Measurements from ENCODE around the gene MT1F. TPM values are rescaled to one million over a fixed set of nuclear protein-coding genes. Genes with fewer than 3 reads are reported as not detected.

Gene MT1F
- total and polyA plus RNA-seq, 9 of the 15 experiments (the other 6 are each of a cell fraction or from before 2014, with no cell fraction given), result 0.18 to 0.68 (median 0.29) TPM; not detected in 5

DNA sequence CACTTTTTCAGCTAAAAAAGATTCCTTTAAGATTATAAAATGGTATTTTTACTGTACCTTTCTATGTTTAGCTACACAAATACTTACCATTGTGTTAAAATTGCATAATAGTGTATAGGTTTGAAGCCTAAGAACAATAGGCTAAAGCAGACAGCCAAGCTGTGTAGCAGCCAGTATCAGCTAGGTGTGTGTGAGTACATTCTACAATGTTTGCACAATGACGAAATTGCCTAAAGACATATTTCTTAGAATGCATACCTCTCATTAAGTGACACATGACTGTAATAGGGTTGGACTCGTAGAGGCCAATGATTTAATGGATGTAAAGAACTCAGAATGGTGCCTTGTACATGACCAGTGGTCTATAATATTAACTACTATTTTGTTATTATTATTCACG is 7.9 kb upstream of the MT1F start:
- Histone ChIP-seq H3K9me3 (replicated peaks; ENCODE audit: control insufficient read depth, insufficient read depth, low read depth, low read length) (no peaks in the 10 kb centered on the region), H3K9me1 (ENCODE audit: control insufficient read depth, insufficient read depth, low read length) (no peaks in the 10 kb centered on the region), H3K4me2 (ENCODE audit: insufficient read depth, low read length) (no peak overlapping the region), H3K4me3 (no peak overlapping the region), H4K20me1 (replicated peaks; ENCODE audit: control insufficient read depth, insufficient read depth, low read length) (no peaks in the 10 kb centered on the region; the same call in 1 of the 2 replicates), H3K27me3 (ENCODE audit: control insufficient read depth in 2 of 2, insufficient read depth in 2 of 2, low read length in 2 of 2) (peaks cover 30 to 63% of the 10 kb centered on the region in 2 experiments; a peak in 4 of 5 replicates), H3K36me3 (ENCODE audit: control insufficient read depth, insufficient read depth, low read length) (no peaks in the 10 kb centered on the region), H2AFZ (ENCODE audit: low read depth, low read length) (no peak overlapping the region), H3K27ac (ENCODE audit: extremely low read depth, low read depth, low read length) (no peak overlapping the region), H3K9ac (ENCODE audit: insufficient read depth in 1 of 2, low read depth in 2 of 2, low read length in 2 of 2) (no peak overlapping the region), H3K79me2 (ENCODE audit: control insufficient read depth, insufficient read depth, low read length) (no peaks in the 10 kb centered on the region), H3K4me1 (replicated peaks in 1 of 2; ENCODE audit: control insufficient read depth in 2 of 2, insufficient read depth in 2 of 2, low read length in 2 of 2) (peaks cover 0 to 5% of the 10 kb centered on the region in 2 experiments; a peak in 1 of 5 replicates)
- FAIRE-seq, result no peak
- in situ Hi-C loops (cut with MboI), result no loop called here
- no TSS peak for BruUV-seq (replicated peaks)
- ChIA-PET CTCF (ENCODE audit: low intra/inter-chr PET ratio) (no interaction called here), POLR2A (no interaction called here)
- no peak for DNase-seq (ENCODE audit: extremely low read depth in 1 of 4, low spot score in 3 of 4)
- 4% methylated on average over 3 of the region's 3 CpGs for WGBS (ENCODE audit: insufficient coverage, low coverage, missing lambda C conversion rate)
- ATAC-seq, result no peak
- intact Hi-C loops (cut with micrococcal nuclease), result no loop called here
- TF ChIP-seq PHF21A (IDR thresholded peaks at IDR 0.05; ENCODE audit: borderline replicate concordance, low read depth), result no peak
- TF ChIP-seq KLF16 (IDR thresholded peaks at IDR 0.05), result no peak
- TF ChIP-seq FOXA1 (IDR thresholded peaks at IDR 0.05; ENCODE audit: borderline replicate concordance), result no peak
- no peak for TF ChIP-seq ELF1 (tag; IDR thresholded peaks at IDR 0.05)
- TF ChIP-seq, protein P1, sequence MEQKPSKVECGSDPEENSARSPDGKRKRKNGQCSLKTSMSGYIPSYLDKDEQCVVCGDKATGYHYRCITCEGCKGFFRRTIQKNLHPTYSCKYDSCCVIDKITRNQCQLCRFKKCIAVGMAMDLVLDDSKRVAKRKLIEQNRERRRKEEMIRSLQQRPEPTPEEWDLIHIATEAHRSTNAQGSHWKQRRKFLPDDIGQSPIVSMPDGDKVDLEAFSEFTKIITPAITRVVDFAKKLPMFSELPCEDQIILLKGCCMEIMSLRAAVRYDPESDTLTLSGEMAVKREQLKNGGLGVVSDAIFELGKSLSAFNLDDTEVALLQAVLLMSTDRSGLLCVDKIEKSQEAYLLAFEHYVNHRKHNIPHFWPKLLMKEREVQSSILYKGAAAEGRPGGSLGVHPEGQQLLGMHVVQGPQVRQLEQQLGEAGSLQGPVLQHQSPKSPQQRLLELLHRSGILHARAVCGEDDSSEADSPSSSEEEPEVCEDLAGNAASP (IDR thresholded peaks at IDR 0.05), result no peak
- TF ChIP-seq PPARD (CRISPR knock-in tag; IDR thresholded peaks at IDR 0.05), result no peak
- TF ChIP-seq SMARCC2 (IDR thresholded peaks at IDR 0.05; ENCODE audit: low read depth), result no peak
- TF ChIP-seq, protein P2, sequence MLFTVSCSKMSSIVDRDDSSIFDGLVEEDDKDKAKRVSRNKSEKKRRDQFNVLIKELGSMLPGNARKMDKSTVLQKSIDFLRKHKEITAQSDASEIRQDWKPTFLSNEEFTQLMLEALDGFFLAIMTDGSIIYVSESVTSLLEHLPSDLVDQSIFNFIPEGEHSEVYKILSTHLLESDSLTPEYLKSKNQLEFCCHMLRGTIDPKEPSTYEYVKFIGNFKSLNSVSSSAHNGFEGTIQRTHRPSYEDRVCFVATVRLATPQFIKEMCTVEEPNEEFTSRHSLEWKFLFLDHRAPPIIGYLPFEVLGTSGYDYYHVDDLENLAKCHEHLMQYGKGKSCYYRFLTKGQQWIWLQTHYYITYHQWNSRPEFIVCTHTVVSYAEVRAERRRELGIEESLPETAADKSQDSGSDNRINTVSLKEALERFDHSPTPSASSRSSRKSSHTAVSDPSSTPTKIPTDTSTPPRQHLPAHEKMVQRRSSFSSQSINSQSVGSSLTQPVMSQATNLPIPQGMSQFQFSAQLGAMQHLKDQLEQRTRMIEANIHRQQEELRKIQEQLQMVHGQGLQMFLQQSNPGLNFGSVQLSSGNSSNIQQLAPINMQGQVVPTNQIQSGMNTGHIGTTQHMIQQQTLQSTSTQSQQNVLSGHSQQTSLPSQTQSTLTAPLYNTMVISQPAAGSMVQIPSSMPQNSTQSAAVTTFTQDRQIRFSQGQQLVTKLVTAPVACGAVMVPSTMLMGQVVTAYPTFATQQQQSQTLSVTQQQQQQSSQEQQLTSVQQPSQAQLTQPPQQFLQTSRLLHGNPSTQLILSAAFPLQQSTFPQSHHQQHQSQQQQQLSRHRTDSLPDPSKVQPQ (CRISPR knock-in tag; IDR thresholded peaks at IDR 0.05; ENCODE audit: borderline replicate concordance), result no peak
- TF ChIP-seq PYGO2 (tag; IDR thresholded peaks at IDR 0.05), result no peak
- no peak for TF ChIP-seq ZNF253 (CRISPR knock-in tag; conservative IDR thresholded peaks at IDR 0.05)
- no peak for TF ChIP-seq SRSF1 (IDR thresholded peaks at IDR 0.05; ENCODE audit: low read depth, low read length)
- TF ChIP-seq FOXP1 (CRISPR knock-in tag; IDR thresholded peaks at IDR 0.05), result no peak
- no peak for TF ChIP-seq MYBL2 (IDR thresholded peaks at IDR 0.05; ENCODE audit: low read depth)
- no peak for TF ChIP-seq MYBL2 (CRISPR knock-in tag; IDR thresholded peaks at IDR 0.05; ENCODE audit: borderline replicate concordance)
